GM21619 (cell line): Measurements from ENCODE around the gene KLK12.

ENCODE experiments used
- ATAC-seq: cut with Tn5 transposase; IDR thresholded peaks from one replicate; pipeline ENCODE4 v1.9.1; 2021; ENCODE audit not compliant: unreplicated experiment

KLK12 gene

DNA sequence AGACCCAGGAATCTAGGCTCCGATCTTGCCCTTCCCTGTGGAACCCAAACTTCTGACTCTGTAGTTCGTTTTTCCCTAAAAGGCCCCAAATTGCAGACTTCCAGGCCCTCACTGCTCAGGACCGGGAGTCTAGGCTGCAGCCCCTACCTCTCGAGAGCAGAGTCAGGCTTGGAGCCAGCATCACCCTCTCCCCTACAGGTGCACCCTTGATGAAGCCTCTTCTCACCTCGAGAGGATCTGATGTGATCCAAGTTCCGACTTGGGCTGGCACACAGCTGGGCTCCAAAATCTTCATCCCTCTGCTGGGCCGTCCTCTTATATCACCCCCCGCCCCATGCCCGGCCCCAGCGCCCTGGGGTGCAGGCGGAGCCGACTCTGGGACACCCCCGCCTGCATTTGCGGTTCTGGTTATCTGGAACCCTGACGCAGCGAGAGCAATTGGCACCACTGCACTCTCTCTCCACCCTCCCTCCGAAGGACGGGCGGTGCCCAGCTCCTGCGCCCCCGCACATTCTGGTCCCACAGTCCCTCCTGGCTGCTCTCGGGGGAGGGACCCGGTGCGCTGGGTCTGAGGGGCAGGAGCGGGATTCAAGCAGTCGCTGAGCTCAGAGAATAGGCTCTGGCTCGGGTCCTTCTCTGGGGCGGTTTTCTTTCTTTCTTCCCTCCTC, 51.0 kb downstream of the KLK12 start, which contains the start of gene KLK7:
Gene KLK7, minus strand, starts transcription at position 293 of the 668 bp plus-strand sequence. CDS start 1,518 bp downstream, outside the sequence.
- no peak for ATAC-seq

DNA sequence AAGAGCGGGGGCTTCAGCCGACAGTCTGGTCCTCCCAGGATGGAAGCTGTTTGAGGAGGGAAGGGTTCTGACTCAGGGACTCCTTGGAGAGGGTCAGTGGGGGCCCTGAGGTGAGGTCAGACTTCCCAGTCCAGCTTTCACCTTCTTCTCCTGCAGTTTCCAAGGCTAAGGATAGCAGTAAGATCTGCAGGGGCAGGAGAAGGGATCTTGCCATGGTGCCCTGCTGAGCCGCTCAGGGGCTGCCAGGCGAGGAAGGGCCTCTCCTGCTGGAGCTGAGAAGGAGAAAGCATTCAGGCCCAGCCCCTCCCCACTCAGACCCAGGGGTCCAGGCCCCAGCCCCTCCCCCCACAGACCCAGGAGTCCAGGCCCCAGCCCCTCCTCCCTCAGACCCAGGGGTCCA, 52.6 kb downstream of the KLK12 start:
- no peak for ATAC-seq

DNA sequence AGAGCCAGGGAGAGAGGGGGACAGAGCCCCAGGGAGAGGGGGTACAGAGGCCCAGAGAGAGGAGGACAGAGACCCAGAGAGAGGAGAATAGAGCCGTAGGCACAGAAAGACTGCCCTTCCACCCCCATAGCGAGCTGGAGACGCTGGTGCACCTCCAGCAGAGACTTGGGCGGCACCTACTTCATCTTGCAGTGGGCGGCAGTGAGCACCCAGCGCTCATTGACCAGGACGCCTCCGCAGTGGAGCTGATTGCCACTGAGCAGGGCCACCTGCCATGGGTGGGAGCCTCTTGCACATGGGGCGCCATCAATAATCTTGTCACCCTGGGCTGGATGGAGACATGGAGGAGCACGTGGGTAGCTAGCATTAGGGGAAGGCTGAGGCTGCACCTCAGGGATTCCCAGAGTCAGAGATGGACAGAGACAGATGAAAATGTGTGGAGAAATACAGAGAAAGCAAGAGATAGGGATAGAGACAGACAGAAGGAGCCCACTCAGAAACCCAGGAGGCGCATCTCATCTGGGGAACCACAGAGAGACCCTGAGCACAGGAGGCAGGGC, 53.1 kb downstream of the KLK12 start:
- ATAC-seq: no peak

DNA sequence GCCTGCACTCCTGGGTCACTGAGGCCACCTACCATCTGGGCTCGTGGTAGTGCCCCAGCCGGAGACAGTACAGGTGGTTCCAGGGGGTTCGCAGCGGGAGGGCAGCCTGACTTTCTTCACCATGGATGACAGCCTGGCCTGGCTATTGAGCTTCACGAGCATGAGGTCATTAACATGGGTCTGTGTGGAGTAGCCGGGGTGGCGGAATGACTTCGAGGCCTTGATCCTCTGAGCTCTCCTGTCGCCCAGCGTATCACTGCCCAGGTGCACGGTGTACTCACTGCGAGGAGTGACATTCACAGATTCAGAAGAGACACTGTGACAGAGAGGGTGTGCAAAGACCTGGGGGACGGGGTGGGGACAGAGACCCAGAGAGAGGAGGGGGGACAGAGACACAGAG, 54.6 kb downstream of the KLK12 start:
- ATAC-seq: no peak

DNA sequence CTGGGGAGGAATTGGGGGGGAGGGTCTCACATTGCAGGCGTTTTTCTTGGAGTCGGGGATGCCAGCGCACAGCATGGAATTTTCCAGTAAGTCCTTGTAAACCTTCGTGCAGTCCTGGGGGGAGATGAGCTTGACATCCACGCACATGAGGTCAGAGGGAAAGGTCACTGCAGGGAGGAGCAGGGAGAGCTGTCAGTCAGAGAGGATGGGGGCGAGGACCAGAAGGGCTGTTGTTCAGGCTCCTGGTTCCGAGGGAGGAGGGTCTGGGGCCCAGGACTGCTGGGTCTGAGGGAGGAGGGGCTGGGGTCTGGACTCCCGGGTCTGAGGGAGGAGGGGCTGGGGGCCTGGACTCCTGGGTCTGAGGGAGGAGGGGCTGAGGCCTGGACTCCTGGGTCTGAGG, 55.0 kb downstream of the KLK12 start:
- ATAC-seq: no peak
